RWPE2 (cell line): ENCODE results near the gene WDR5.

Source experiments
- ATAC-seq: fragments of 200-7000 bp; cut with Tn5 transposase; 3 replicates; pipeline ENCODE4 v1.9.1; 2021; ENCODE audit warnings: low read depth
- DNase-seq: peaks from one replicate; pipeline ENCODE4 v3.0.0-alpha.2; 2020; ENCODE audit warnings: low spot score
- H3K27ac ChIP-seq: fragments of 450-650 bp; 2 replicates; pipeline ENCODE4 v1.5.1; 2017; ENCODE audit warnings: mild to moderate bottlenecking; ENCODE audit not compliant: poor library complexity, severe bottlenecking
- H3K27me3 ChIP-seq: fragments of 250-450 bp; sonication (Bioruptor Pico); 2 replicates; pipeline ENCODE4 v1.5.1; 2021; ENCODE audit warnings: mild to moderate bottlenecking, moderate library complexity; ENCODE audit not compliant: insufficient read depth, poor library complexity, severe bottlenecking
- H3K36me3 ChIP-seq: fragments of 250-450 bp; sonication (Bioruptor Pico); 2 replicates; pipeline ENCODE4 v1.5.1; 2020; ENCODE audit warnings: low read depth, mild to moderate bottlenecking, moderate library complexity
- H3K4me1 ChIP-seq: fragments of 250-450 bp; sonication (Bioruptor Pico); 2 replicates; pipeline ENCODE4 v1.5.1; 2021; ENCODE audit warnings: mild to moderate bottlenecking, moderate library complexity; ENCODE audit not compliant: insufficient read depth, poor library complexity, severe bottlenecking
- H3K4me3 ChIP-seq: fragments of 250-450 bp; sonication (Bioruptor Pico); 2 replicates; pipeline ENCODE4 v1.5.1; 2021; ENCODE audit warnings: mild to moderate bottlenecking, moderate library complexity; ENCODE audit not compliant: severe bottlenecking
- H3K9me3 ChIP-seq: fragments of 250-450 bp; sonication (Bioruptor Pico); 2 replicates; pipeline ENCODE4 v1.5.1; 2021; ENCODE audit warnings: mild to moderate bottlenecking, moderate library complexity; ENCODE audit not compliant: severe bottlenecking
- TF ChIP-seq, protein P1 (sequence below): fragments of 450-650 bp; IDR thresholded peaks from one replicate; pipeline ENCODE4 v1.5.1; 2017; ENCODE audit warnings: mild to moderate bottlenecking, moderate library complexity; ENCODE audit not compliant: poor library complexity, severe bottlenecking

Gene WDR5

DNA sequence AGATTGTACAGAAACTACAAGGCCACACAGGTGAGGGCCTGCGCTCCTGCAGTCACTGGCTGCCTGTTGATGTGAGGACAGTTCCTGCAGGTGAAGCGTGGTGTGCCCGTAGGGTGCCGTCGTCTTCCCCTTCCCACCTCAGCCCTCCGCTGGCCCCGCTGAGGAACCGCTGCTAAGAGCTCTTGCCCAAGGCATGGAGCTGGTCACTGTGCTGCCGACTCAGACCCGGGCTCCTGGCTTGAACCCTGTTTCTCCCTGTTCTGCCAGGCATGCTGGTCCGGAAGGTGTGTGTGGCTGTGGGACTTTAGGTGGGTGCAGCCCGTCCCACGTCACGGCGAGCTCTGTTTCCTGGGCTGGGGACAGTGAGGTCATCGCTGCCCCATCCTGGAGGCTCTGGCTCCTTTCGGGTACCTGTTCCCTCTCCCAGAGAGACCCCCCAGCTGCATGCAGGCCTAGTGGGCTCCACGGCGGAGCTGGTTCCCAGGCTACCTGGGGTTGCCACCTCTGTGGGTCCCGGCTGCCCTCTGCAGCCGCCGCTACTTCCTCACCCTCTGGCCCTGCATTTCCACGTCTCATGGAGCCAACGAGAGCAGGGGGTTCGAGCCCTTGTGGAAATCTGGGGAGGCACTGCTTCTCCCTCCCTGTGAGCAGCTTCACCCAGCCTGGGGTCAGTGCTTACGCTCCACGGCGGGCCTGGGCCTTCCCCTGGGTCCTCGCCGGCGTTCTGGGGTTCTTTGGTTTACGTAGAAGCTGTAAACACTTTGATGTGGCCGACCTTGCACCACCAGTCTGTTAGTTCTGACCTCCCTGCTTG, 20.9 kb downstream of the WDR5 start:
- H3K9me3 ChIP-seq = no peaks in the 10 kb centered on the region
- DNase-seq (no peak), ATAC-seq (no peak)
- TF ChIP-seq, protein P1, sequence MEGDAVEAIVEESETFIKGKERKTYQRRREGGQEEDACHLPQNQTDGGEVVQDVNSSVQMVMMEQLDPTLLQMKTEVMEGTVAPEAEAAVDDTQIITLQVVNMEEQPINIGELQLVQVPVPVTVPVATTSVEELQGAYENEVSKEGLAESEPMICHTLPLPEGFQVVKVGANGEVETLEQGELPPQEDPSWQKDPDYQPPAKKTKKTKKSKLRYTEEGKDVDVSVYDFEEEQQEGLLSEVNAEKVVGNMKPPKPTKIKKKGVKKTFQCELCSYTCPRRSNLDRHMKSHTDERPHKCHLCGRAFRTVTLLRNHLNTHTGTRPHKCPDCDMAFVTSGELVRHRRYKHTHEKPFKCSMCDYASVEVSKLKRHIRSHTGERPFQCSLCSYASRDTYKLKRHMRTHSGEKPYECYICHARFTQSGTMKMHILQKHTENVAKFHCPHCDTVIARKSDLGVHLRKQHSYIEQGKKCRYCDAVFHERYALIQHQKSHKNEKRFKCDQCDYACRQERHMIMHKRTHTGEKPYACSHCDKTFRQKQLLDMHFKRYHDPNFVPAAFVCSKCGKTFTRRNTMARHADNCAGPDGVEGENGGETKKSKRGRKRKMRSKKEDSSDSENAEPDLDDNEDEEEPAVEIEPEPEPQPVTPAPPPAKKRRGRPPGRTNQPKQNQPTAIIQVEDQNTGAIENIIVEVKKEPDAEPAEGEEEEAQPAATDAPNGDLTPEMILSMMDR = no peak
- no peaks in the 10 kb centered on the region for H3K4me1 ChIP-seq
- H3K27ac ChIP-seq = no peak overlapping the region
- H3K4me3 ChIP-seq = no peak overlapping the region
- peaks cover 61% of the 10 kb centered on the region for H3K36me3 ChIP-seq
- H3K27me3 ChIP-seq = no peaks in the 10 kb centered on the region

DNA sequence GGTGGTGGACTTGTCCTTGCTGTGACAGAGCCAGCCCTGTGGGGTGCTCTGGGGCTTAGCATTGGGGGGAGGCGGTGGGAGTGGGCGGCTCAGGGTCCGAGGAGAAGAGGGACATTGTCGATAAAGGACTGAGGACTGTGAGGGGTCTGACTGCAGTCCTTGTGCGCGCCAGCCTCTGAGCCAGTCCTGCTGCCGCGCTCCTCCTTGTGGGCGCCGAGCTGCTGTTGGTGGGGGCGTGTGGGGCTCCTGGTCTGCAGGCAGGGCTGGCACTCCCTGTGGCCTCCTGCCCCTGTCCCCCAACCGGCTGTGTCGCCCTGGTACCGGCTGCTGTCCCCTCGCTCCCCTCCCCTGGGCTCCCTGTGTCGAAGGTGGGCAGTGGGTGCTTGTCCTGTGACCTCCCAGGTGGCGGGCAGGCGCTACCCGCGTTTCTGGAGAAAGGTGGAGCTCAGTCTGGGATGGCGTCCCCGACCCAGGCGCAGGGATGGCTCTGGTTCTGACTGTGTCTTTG, 21.6 kb downstream of the WDR5 start:
- no peaks in the 10 kb centered on the region for H3K27me3 ChIP-seq
- no peak overlapping the region for H3K27ac ChIP-seq
- no peaks in the 10 kb centered on the region for H3K4me1 ChIP-seq
- TF ChIP-seq, protein P1 = no peak
- H3K4me3 ChIP-seq = no peak overlapping the region
- H3K36me3 ChIP-seq = peaks cover 61% of the 10 kb centered on the region
- ATAC-seq = no peak
- no peak for DNase-seq
- H3K9me3 ChIP-seq = no peaks in the 10 kb centered on the region

DNA sequence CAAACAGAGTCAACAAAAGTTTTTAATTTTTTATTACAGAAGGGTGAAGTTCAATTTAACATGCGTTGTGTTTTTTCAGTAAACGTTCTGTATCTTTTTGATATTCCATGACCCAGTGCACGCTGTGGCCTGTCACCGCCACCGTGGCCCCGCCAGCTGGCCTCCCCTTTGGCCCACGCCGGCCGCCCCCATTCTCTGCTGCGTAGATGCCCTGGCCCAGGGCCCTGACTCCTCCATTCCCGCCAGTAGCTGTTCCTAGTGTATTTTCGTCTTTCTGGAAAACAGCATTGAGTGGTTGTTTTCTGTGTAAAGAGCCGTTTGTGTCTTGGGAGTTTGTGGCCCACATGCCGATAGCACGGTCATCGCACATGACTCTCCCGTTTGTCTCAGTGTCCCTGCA, 22.4 kb downstream of the WDR5 start:
- H3K4me1 ChIP-seq = no peaks in the 10 kb centered on the region
- ATAC-seq = no peak
- H3K27me3 ChIP-seq = no peaks in the 10 kb centered on the region
- no peak overlapping the region for H3K4me3 ChIP-seq
- DNase-seq = no peak
- H3K9me3 ChIP-seq = no peaks in the 10 kb centered on the region
- H3K27ac ChIP-seq = no peak overlapping the region
- TF ChIP-seq, protein P1 = no peak
- H3K36me3 ChIP-seq = peaks cover 53% of the 10 kb centered on the region

DNA sequence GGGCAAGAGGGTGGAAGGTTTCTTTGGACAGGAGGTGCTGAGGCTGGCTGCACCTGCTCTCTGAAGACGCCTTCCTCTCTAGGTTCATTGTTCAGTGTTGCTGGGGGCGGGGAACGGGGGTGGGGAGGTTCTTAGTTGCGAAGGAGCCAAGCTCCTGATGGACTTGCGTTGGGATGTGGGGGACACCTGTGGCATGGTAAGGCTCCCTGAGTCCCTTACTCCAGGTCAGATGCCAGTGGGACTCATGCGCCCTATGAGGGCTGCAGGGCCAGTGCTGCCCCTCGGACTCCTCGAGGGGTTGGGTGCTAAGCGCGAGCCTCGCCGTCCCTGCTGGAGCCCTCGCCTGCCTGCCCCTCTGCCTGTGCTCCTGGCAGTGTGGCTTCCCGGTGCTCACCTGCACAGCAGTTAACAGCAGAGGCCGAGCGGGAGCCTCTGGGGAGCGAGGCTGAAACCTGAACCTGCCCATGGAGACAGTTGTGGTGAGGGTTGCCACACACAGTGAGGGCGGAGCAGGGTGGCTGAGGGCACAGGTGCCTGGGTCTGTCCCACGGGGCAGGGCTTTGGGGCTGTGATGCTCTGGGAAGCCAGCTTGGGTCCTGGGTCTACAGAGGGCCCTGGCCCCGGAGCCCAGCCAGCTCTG, 23.0 kb downstream of the WDR5 start:
- Histone ChIP-seq H3K4me1 (no peaks in the 10 kb centered on the region), H3K27ac (no peak overlapping the region)

More for the DNA sequence above, 23.0 kb downstream of the WDR5 start:
- ATAC-seq = peak; percentile 6; the same call in 1 of the 3 replicates
- H3K27me3 ChIP-seq = no peaks in the 10 kb centered on the region
- DNase-seq = no peak
- no peaks in the 10 kb centered on the region for H3K9me3 ChIP-seq
- H3K4me3 ChIP-seq = no peak overlapping the region
- TF ChIP-seq, protein P1 = no peak
- peaks cover 49% of the 10 kb centered on the region for H3K36me3 ChIP-seq
